Gastroesophageal sphincter (tissue), 4 donors: Measurements from ENCODE around the gene KRABD2.
"Not testable (repeated sequence)": the region's sequence is repeated elsewhere in the genome, so short reads cannot be mapped to it uniquely, and the experiment has no call there.

Experiments
- ATAC-seq: fragments of 150-250 bp; one replicate; pipeline ENCODE4 v1.9.1; 2016; ENCODE audit warnings: mild to moderate bottlenecking, moderate library complexity
- H3K27ac ChIP-seq, 4 donors: fragments of 200-600 bp; sonication (generic) in 3 of 4; 1 replicate in 3 of 4; 2 replicates in 1 of 4; pipeline ENCODE4 v1.5.1; 2016 to 2019
- H3K27me3 ChIP-seq: fragments of 200-600 bp; sonication (generic); one replicate; pipeline ENCODE4 v1.5.1; 2019
- H3K36me3 ChIP-seq, 2 donors: fragments of 200-600 bp; sonication (generic); one replicate each; pipeline ENCODE4 v1.5.1; 2019; ENCODE audit warnings: control low read depth in 1 of 2
- H3K4me1 ChIP-seq, 3 donors: fragments of 200-600 bp; sonication (generic); 1 replicate in 2 of 3; 2 replicates in 1 of 3; pipeline ENCODE4 v1.5.1; 2016 to 2019; ENCODE audit warnings: control low read depth in 2 of 3
- H3K4me3 ChIP-seq, 2 donors: fragments of 200-600 bp; sonication (generic); one replicate each; pipeline ENCODE4 v1.5.1; 2019; ENCODE audit warnings: mild to moderate bottlenecking in 1 of 2, moderate library complexity in 1 of 2
- H3K9me3 ChIP-seq, 3 donors: fragments of 200-600 bp; sonication (generic); one replicate each; pipeline ENCODE4 v1.5.1; 2017 to 2019; ENCODE audit warnings: control low read depth in 2 of 3
- CTCF ChIP-seq, 4 experiments: fragments of 200-600 bp in 2 of 4; fragments of 450-650 bp in 2 of 4; sonication (generic) in 1 of 4; IDR thresholded peaks; one replicate each; pipeline ENCODE4 v1.5.1; 2017 to 2019; ENCODE audit warnings: antibody characterized with exemption in 4 of 4, mild to moderate bottlenecking in 2 of 4, moderate library complexity in 2 of 4
- EP300 ChIP-seq: sonication (generic); formaldehyde crosslinking; IDR thresholded peaks from one replicate; pipeline ENCODE4 v1.6.1; 2017; ENCODE audit warnings: antibody characterized with exemption, mild to moderate bottlenecking
- POLR2A ChIP-seq, 2 donors: fragments of 450-650 bp; IDR thresholded peaks; one replicate each; pipeline ENCODE4 v1.6.1; 2017; ENCODE audit warnings: antibody characterized with exemption in 2 of 2, mild to moderate bottlenecking in 2 of 2, moderate library complexity in 1 of 2
- POLR2AphosphoS5 ChIP-seq: sonication (generic); formaldehyde crosslinking; IDR thresholded peaks from one replicate; pipeline ENCODE4 v1.6.1; 2017; ENCODE audit warnings: antibody characterized with exemption
- WGBS, 2 donors: methylation state at CpG; one replicate each; pipeline ENCODE4 v1.1.5; 2018; ENCODE audit warnings: low coverage in 1 of 2; 5-methylcytosine and 5-hydroxymethylcytosine counted together

Gene KRABD2

GRCh38 chr17:8402921-8403536 lies 26.5 kb upstream of the KRABD2 start:
- Histone ChIP-seq H3K4me3 (no peak overlapping the region), H3K9me3 (no peaks in the 10 kb centered on the region), H3K4me1 (no peaks in the 10 kb centered on the region), H3K27me3 (peaks cover 53% of the 10 kb centered on the region), H3K36me3 (no peaks in the 10 kb centered on the region), H3K27ac (no peak overlapping the region)
- 42 to 55% methylated on average over 10 to 11 of the region's 11 CpGs for WGBS, 2 donors
- TF ChIP-seq CTCF (IDR thresholded peaks at IDR 0.05) (no peak), EP300 (no peak), POLR2A (IDR thresholded peaks at IDR 0.05) (no peak), POLR2AphosphoS5 (no peak)
- ATAC-seq: no peak

GRCh38 chr17:8401107-8401506 lies 24.6 kb upstream of the KRABD2 start:
- no peak overlapping the region for H3K27ac ChIP-seq
- no peaks in the 10 kb centered on the region for H3K4me1 ChIP-seq
- no peaks in the 10 kb centered on the region for H3K9me3 ChIP-seq
- TF ChIP-seq POLR2A (IDR thresholded peaks at IDR 0.05): no peak
- no peak for TF ChIP-seq POLR2AphosphoS5
- TF ChIP-seq CTCF (IDR thresholded peaks at IDR 0.05): no peak
- no peak for TF ChIP-seq EP300
- no peak for ATAC-seq
- 81 to 90% methylated on average over 2 of the region's 2 CpGs for WGBS, 2 donors
- H3K36me3 ChIP-seq: no peaks in the 10 kb centered on the region
- no peak overlapping the region for H3K4me3 ChIP-seq
- H3K27me3 ChIP-seq: peaks cover 70% of the 10 kb centered on the region

DNA sequence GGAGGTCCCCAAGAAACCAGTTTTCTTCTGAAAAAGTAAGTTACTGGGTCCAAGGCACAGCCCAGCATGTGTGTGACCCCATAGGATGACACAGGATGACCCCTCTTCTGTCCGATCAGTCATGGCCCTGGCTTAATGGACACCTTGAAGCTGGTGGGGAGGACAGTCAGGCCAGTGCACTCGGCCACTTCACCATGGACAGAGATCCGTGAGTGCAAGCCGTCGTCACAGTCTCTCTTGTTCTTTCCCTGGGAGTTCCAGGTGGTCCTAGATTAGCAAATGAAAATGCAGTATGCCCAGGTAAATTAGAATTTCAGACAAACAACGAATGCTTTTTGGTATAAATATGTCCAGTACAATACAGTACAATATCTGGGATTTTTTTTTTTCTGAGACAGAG lies 22.5 kb upstream of the KRABD2 start:
- ATAC-seq: no peak
- Histone ChIP-seq H3K27ac (no peak overlapping the region), H3K4me3 (no peak overlapping the region), H3K9me3 (no peaks in the 10 kb centered on the region), H3K36me3 (no peaks in the 10 kb centered on the region), H3K27me3 (peaks cover 70% of the 10 kb centered on the region), H3K4me1 (no peaks in the 10 kb centered on the region)
- 72% methylated on average over 5 of the region's 6 CpGs; no CpG with 5 or more reads in 1 of the 2 donors for WGBS, 2 donors
- TF ChIP-seq POLR2A (IDR thresholded peaks at IDR 0.05) (no peak), EP300 (no peak), POLR2AphosphoS5 (no peak), CTCF (IDR thresholded peaks at IDR 0.05) (no peak)

DNA sequence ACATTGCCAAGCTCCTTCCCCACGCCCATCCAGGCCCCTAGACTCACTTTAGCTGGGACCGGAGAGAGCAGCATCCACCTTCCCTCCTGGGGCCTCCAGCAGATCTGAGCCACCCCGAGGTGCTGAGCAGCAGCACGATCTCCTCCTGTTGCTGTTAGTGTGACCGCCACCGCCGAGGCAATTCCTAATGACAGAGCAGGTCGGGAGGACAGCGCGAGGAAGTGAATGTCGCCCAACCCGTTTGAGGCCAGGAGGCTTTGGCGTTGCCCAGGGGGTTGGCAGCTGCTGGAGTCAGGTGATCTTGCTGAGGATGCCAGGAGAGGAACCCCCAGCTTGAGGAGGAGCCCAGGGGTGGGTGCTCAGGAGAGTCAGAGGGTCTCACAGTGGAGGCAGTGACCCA lies 21.1 kb upstream of the KRABD2 start, which contains the start of gene RNF222:
Gene RNF222 (minus strand): TSS at position 192 of the 400 bp plus-strand sequence. CDS start 4,366 bp downstream, outside the sequence.
- 51 to 60% methylated on average over 3 to 4 of the region's 13 CpGs for WGBS, 2 donors
- Histone ChIP-seq H3K27me3 (peaks cover 81% of the 10 kb centered on the region), H3K4me3 (no peak within 1 kb of the TSS), H3K27ac (no peak within 1 kb of the TSS), H3K9me3 (no peaks in the 10 kb centered on the region), H3K36me3 (no peaks in the 10 kb centered on the region), H3K4me1 (no peaks in the 10 kb centered on the region)
- no peak for ATAC-seq
- no peak for TF ChIP-seq EP300
- no peak for TF ChIP-seq CTCF (IDR thresholded peaks at IDR 0.05)
- TF ChIP-seq POLR2A (IDR thresholded peaks at IDR 0.05): no peak
- TF ChIP-seq POLR2AphosphoS5: no peak

DNA sequence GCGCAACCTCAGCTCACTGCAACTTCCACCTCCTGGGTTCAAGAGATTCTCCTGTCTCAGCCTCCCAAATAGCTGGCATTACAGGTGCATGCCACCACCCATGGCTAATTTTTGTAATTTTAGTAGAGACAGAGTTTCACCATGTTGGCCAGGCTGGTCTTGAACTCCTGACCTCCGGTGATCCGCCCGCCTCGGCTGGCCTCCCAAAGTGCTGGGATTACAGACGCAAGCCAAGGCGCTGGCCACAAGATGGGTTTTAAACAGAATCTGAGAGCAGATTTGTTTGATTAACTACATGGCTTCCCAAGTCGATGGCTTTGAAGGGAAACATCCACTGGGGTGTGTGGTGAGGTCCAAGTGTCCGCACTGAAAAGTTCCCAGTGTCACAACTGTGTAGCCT lies 18.0 kb upstream of the KRABD2 start:
- H3K9me3 ChIP-seq, H3K27ac ChIP-seq, H3K4me1 ChIP-seq, ATAC-seq, H3K36me3 ChIP-seq, H3K4me3 ChIP-seq: not testable (repeated sequence)
- 56 to 80% methylated on average over 5 to 7 of the region's 9 CpGs for WGBS, 2 donors
- peaks cover 73% of the 10 kb centered on the region for H3K27me3 ChIP-seq
